Measurements from ENCODE around the gene SLC22A17.

The SLC22A17 gene

GRCh38 chr14:23299986-23300686 is 52.6 kb downstream of the SLC22A17 start:
- TF ChIP-seq CTCF (IDR thresholded peaks at IDR 0.05; ENCODE audit: extremely low read depth, missing control alignments): no peak
- DNase-seq (ENCODE audit: low spot score): no peak

GRCh38 chr14:23299211-23299957 is 53.3 kb downstream of the SLC22A17 start:
- no peak for DNase-seq (ENCODE audit: low spot score)
- TF ChIP-seq CTCF (IDR thresholded peaks at IDR 0.05; ENCODE audit: extremely low read depth, missing control alignments): no peak

GRCh38 chr14:23297611-23298277 is 54.9 kb downstream of the SLC22A17 start:
- no peak for TF ChIP-seq CTCF (IDR thresholded peaks at IDR 0.05; ENCODE audit: extremely low read depth, missing control alignments)
- no peak for DNase-seq (ENCODE audit: low spot score)

- TF ChIP-seq CTCF (IDR thresholded peaks at IDR 0.05; ENCODE audit: extremely low read depth, missing control alignments): no peak
Observed at GRCh38 chr14:23297096-23297495, 55.6 kb downstream of the SLC22A17 start.

More at GRCh38 chr14:23297096-23297495, 55.6 kb downstream of the SLC22A17 start:
- DNase-seq (ENCODE audit: low spot score): no peak
